ENCODE data around the gene UMPS.

The UMPS gene

DNA sequence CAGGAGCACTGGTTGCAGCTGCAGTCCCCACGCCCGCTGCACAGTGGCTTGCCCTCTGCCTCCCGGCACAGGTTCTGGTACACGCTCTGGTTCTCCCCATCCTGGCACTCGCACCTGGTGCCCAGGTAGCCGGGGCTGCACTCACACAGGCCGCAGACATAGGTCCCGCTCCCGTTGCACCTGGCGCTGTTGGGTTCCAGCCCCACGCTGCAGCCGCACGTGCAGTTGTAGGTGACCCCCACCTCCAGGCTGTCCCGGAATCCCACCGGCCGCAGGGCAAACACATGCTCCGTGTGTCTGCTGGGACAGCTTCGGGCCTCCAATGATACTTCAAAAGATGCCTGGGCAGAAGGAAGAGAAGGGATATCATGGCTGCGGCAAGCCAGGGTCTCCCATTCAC, 66.2 kb downstream of the UMPS start:
- peaks cover 21% of the 10 kb centered on the region for H3K36me3 ChIP-seq (ENCODE audit: low read depth)
- TF ChIP-seq, protein P1, sequence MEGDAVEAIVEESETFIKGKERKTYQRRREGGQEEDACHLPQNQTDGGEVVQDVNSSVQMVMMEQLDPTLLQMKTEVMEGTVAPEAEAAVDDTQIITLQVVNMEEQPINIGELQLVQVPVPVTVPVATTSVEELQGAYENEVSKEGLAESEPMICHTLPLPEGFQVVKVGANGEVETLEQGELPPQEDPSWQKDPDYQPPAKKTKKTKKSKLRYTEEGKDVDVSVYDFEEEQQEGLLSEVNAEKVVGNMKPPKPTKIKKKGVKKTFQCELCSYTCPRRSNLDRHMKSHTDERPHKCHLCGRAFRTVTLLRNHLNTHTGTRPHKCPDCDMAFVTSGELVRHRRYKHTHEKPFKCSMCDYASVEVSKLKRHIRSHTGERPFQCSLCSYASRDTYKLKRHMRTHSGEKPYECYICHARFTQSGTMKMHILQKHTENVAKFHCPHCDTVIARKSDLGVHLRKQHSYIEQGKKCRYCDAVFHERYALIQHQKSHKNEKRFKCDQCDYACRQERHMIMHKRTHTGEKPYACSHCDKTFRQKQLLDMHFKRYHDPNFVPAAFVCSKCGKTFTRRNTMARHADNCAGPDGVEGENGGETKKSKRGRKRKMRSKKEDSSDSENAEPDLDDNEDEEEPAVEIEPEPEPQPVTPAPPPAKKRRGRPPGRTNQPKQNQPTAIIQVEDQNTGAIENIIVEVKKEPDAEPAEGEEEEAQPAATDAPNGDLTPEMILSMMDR (IDR thresholded peaks at IDR 0.05; ENCODE audit: poor library complexity, severe bottlenecking), result no peak

DNA sequence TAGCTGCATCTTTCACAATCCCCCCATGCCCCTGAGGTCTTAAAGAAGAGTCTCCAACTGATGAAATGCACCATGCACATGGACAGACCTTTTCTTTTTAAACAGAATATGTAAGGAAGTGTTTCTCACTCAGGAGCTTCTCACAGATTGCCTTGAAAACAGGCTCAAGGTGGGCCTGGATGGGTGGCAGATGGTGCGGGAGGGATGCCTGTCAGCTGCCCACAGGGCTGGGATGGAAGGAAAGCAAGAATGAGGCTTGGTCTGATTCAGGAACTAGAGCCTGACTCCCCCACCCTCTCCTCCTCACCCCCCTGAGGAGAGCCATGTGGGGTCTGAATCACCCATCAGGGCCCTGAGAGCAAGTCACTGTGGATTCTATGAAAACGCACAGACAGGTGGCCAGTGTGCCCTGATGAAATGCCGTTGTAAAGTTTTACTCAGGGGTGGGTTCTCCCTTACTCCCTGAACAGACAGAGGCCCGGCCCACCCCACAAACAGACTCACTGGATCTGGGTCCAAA, 67.2 kb downstream of the UMPS start:
- Histone ChIP-seq H3K36me3 (ENCODE audit: low read depth) (peaks cover 12% of the 10 kb centered on the region), H3K27me3 (ENCODE audit: insufficient read depth, poor library complexity, severe bottlenecking) (no peaks in the 10 kb centered on the region), H3K27ac (ENCODE audit: poor library complexity, severe bottlenecking) (no peak overlapping the region), H3K4me3 (ENCODE audit: severe bottlenecking) (no peak overlapping the region), H3K4me1 (ENCODE audit: insufficient read depth, poor library complexity, severe bottlenecking) (peaks cover 16% of the 10 kb centered on the region), H3K9me3 (ENCODE audit: severe bottlenecking) (no peaks in the 10 kb centered on the region)
- TF ChIP-seq, protein P1 (IDR thresholded peaks at IDR 0.05; ENCODE audit: poor library complexity, severe bottlenecking), result no peak
- DNase-seq (ENCODE audit: low spot score) (no peak), ATAC-seq (ENCODE audit: low read depth) (no peak)

More for the DNA sequence above, 66.2 kb downstream of the UMPS start:
- Histone ChIP-seq H3K27me3 (ENCODE audit: insufficient read depth, poor library complexity, severe bottlenecking) (no peaks in the 10 kb centered on the region), H3K27ac (ENCODE audit: poor library complexity, severe bottlenecking) (no peak overlapping the region), H3K4me1 (ENCODE audit: insufficient read depth, poor library complexity, severe bottlenecking) (peaks cover 16% of the 10 kb centered on the region), H3K4me3 (ENCODE audit: severe bottlenecking) (no peak overlapping the region), H3K9me3 (ENCODE audit: severe bottlenecking) (no peaks in the 10 kb centered on the region)
- no peak for DNase-seq (ENCODE audit: low spot score)
- no peak for ATAC-seq (ENCODE audit: low read depth)
